H9 (cell line): ENCODE measurements around the gene RPL28. TPM values are rescaled to one million over a fixed set of nuclear protein-coding genes. Genes with fewer than 3 reads are reported as not detected.

Source experiments
- DNase-seq: peaks from one replicate; pipeline ENCODE4 v3.0.0-alpha.2; 2017
- H2AFZ ChIP-seq: one replicate; pipeline ENCODE4 v1.6.1; 2013; ENCODE audit warnings: mild to moderate bottlenecking, low read length, control low read depth, moderate library complexity
- H2AK5ac ChIP-seq: 2 replicates; pipeline ENCODE4 v1.6.1; 2013; ENCODE audit warnings: low read length, control low read depth, mixed read lengths; ENCODE audit not compliant: insufficient read length
- H2BK120ac ChIP-seq: one replicate; pipeline ENCODE4 v1.6.1; 2013; ENCODE audit warnings: low read depth, mild to moderate bottlenecking, low read length, control low read depth, inconsistent platforms; ENCODE audit not compliant: poor library complexity, severe bottlenecking
- H2BK12ac ChIP-seq: 2 replicates; pipeline ENCODE4 v1.6.1; 2013; ENCODE audit warnings: low read length, control low read depth, mixed read lengths, low read depth; ENCODE audit not compliant: insufficient read length
- H2BK15ac ChIP-seq: 2 replicates; pipeline ENCODE4 v1.6.1; 2013; ENCODE audit warnings: low read depth, low read length, control low read depth
- H2BK20ac ChIP-seq: one replicate; pipeline ENCODE4 v1.6.1; 2013; ENCODE audit warnings: low read depth, mild to moderate bottlenecking, low read length, control low read depth, inconsistent platforms; ENCODE audit not compliant: poor library complexity, severe bottlenecking
- H2BK5ac ChIP-seq: 2 replicates; pipeline ENCODE4 v1.6.1; 2013; ENCODE audit warnings: low read length, control low read depth, mixed read lengths; ENCODE audit not compliant: insufficient read length
- H3K14ac ChIP-seq: 2 replicates; pipeline ENCODE4 v1.6.1; 2013; ENCODE audit warnings: low read length, control low read depth; ENCODE audit not compliant: insufficient read depth
- H3K18ac ChIP-seq: 2 replicates; pipeline ENCODE4 v1.6.1; 2013; ENCODE audit warnings: low read depth, mild to moderate bottlenecking, mixed read lengths, low read length, control low read depth; ENCODE audit not compliant: insufficient read length
- H3K23ac ChIP-seq: 2 replicates; pipeline ENCODE4 v1.6.1; 2013; ENCODE audit warnings: low read length, control low read depth, mixed read lengths, low read depth; ENCODE audit not compliant: insufficient read length
- H3K23me2 ChIP-seq: 2 replicates; pipeline ENCODE4 v1.6.1; 2013; ENCODE audit warnings: low read depth, mild to moderate bottlenecking, mixed read lengths, low read length, control low read depth; ENCODE audit not compliant: insufficient read length, poor library complexity, severe bottlenecking
- H3K27ac ChIP-seq: 2 replicates; pipeline ENCODE4 v1.5.1; 2013; ENCODE audit warnings: low read length, control low read depth, mixed read lengths, low read depth; ENCODE audit not compliant: insufficient read length
- H3K27me3 ChIP-seq: 2 replicates; pipeline ENCODE4 v1.6.1; 2013; ENCODE audit warnings: low read length, control low read depth, inconsistent platforms; ENCODE audit not compliant: insufficient read depth
- H3K4ac ChIP-seq: 2 replicates; pipeline ENCODE4 v1.6.1; 2013; ENCODE audit warnings: low read depth, mild to moderate bottlenecking, control low read depth, inconsistent platforms, low read length, moderate library complexity
- H3K4me1 ChIP-seq: 2 replicates; pipeline ENCODE4 v1.6.1; 2013; ENCODE audit warnings: low read length, control low read depth, inconsistent platforms; ENCODE audit not compliant: insufficient read depth
- H3K4me2 ChIP-seq: 2 replicates; pipeline ENCODE4 v1.6.1; 2013; ENCODE audit warnings: low read length, control low read depth, mixed read lengths; ENCODE audit not compliant: insufficient read length, insufficient read depth
- H3K56ac ChIP-seq: 2 replicates; pipeline ENCODE4 v1.6.1; 2013; ENCODE audit warnings: low read depth, mild to moderate bottlenecking, mixed read lengths, low read length, control low read depth; ENCODE audit not compliant: insufficient read length
- H3K79me1 ChIP-seq: 2 replicates; pipeline ENCODE4 v1.6.1; 2013; ENCODE audit warnings: low read depth, mild to moderate bottlenecking, moderate library complexity, low read length, control low read depth, inconsistent platforms; ENCODE audit not compliant: insufficient read depth, poor library complexity, severe bottlenecking
- H3K79me2 ChIP-seq: 2 replicates; pipeline ENCODE4 v1.6.1; 2013; ENCODE audit warnings: low read length, control low read depth, inconsistent platforms; ENCODE audit not compliant: insufficient read depth
- H3K9ac ChIP-seq: 2 replicates; pipeline ENCODE4 v1.6.1; 2013; ENCODE audit warnings: low read length, control low read depth, mixed read lengths; ENCODE audit not compliant: insufficient read length; ENCODE audit errors: extremely low read depth
- H3K9me3 ChIP-seq: one replicate; pipeline ENCODE4 v1.6.1; 2013; ENCODE audit warnings: low read depth, low read length, inconsistent platforms; ENCODE audit not compliant: control insufficient read depth
- H3T11ph ChIP-seq: one replicate; pipeline ENCODE4 v1.6.1; 2013; ENCODE audit warnings: mild to moderate bottlenecking, low read length, control low read depth, inconsistent platforms
- H4K20me1 ChIP-seq: one replicate; pipeline ENCODE4 v1.6.1; 2013; ENCODE audit not compliant: control insufficient read depth, insufficient read length, insufficient read depth
- H4K5ac ChIP-seq: 2 replicates; pipeline ENCODE4 v1.6.1; 2013; ENCODE audit warnings: low read depth, mild to moderate bottlenecking, mixed read lengths, low read length, control low read depth; ENCODE audit not compliant: insufficient read length
- H4K8ac ChIP-seq: replicated peaks from 2 replicates; pipeline ENCODE4 v1.6.1; 2013; ENCODE audit warnings: low read length, control low read depth, mixed read lengths, low read depth; ENCODE audit not compliant: insufficient read length
- H4K91ac ChIP-seq: 2 replicates; pipeline ENCODE4 v1.6.1; 2013; ENCODE audit warnings: low read depth, mild to moderate bottlenecking, moderate library complexity, mixed read lengths, low read length, control low read depth; ENCODE audit not compliant: insufficient read length
- H3K27ac Mint-ChIP-seq, 3 experiments: 2 replicates in 2 of 3; 3 replicates in 1 of 3; pipeline ENCODE4 v1.8.0; 2020 to 2021; ENCODE audit warnings: mixed read lengths in 3 of 3, mild to moderate bottlenecking in 1 of 3, moderate library complexity in 1 of 3
- H3K27me3 Mint-ChIP-seq: 2 replicates; pipeline ENCODE4 v1.8.0; 2021; ENCODE audit warnings: low read depth, mild to moderate bottlenecking, moderate library complexity, mixed read lengths
- H3K36me3 Mint-ChIP-seq, 3 experiments: 2 replicates in 2 of 3; 3 replicates in 1 of 3; pipeline ENCODE4 v1.8.0; 2020 to 2021; ENCODE audit warnings: low read depth in 3 of 3, mixed read lengths in 3 of 3; ENCODE audit not compliant: insufficient read depth in 1 of 3
- H3K4me1 Mint-ChIP-seq, 2 experiments: 2 replicates each; pipeline ENCODE4 v1.8.0; 2020; ENCODE audit warnings: mixed read lengths in 2 of 2
- H3K4me3 Mint-ChIP-seq, 2 experiments: 2 replicates in 1 of 2; 3 replicates in 1 of 2; pipeline ENCODE4 v1.8.0; 2020 to 2021; ENCODE audit warnings: mild to moderate bottlenecking in 2 of 2, mixed read lengths in 2 of 2, moderate library complexity in 1 of 2
- H3K9me3 Mint-ChIP-seq, 2 experiments: 2 replicates in 1 of 2; 3 replicates in 1 of 2; pipeline ENCODE4 v1.8.0; 2020; ENCODE audit warnings: mild to moderate bottlenecking in 2 of 2, mixed read lengths in 2 of 2, moderate library complexity in 1 of 2
- WGBS: extraction: QIAGEN DNeasy Blood & Tissue Kit; methylation state at CpG from one replicate; pipeline ENCODE4 v1.1.7; 2013; ENCODE audit warnings: missing lambda C conversion rate, low lambda C conversion rate, mixed read lengths; ENCODE audit not compliant: insufficient read length; ENCODE audit errors: extremely low coverage; 5-methylcytosine and 5-hydroxymethylcytosine counted together
- total RNA-seq: library from RNA; stranded (reverse); gene quantifications from 2 replicates; pipeline ENCODE4 v1.2.1, GENCODE V29; 2021
- TF ChIP-seq, protein P1 (sequence below): fragments of 200-600 bp; sonication (generic); conservative IDR thresholded peaks from 3 replicates; pipeline ENCODE4 v1.8.0; 2021; ENCODE audit warnings: antibody characterized with exemption, mild to moderate bottlenecking

Gene RPL28
- total RNA-seq, 1 experiment from 2014 or later = 2,076 TPM

DNA sequence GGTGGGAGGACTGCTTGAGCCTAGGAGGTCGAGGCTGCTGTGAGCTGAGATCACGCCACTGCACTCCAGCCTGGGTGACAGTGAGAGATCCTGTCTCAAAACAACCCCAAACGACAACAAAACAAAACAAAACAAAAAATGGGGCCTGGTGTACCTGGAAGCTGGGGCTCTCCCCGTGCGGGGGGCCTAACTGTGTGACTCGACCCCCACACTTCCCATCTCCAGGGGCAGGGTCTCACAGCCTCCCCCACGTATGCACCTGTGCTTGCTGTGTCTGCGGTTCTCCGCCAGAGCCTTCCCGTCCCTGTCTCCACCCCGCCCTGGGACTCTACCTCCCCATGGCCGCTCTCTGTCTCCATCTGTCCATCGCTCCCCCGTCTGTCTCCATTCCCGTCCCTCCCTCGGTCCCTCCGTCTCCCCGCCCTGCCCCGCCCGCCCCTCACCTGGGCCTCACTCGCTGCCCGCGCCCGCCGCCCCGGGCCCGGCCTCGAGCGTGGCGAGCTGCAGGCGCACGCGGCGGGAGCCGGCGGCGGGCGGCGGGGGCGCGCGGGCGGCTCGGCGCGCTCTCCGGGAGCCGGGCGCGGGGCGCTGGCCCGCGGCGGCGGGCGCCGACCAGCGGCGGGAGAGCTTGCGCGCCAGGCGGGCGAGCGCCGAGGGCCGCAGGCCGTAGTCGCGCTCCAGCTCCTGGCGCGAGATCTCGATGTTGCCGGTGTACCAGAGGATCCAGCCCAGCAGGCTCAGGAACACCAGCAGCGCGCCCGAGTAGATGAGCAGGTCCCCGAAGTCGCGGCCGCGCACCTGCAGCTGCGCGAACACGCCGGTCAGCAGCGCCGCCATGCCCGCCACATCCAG, 2.2 kb upstream of the RPL28 start:
- Histone ChIP-seq H4K20me1 (peaks cover 3% of the 10 kb centered on the region), H3K9ac (peak overlapping the region; percentile 57), H3K23ac (no peak overlapping the region), H3K56ac (no peak overlapping the region), H2BK20ac (no peak overlapping the region), H3K27me3 (peaks cover 2% of the 10 kb centered on the region; the same call in 1 of the 2 replicates), H3K4ac (no peak overlapping the region), H2BK5ac (no peak overlapping the region), H4K5ac (no peak overlapping the region), H2BK120ac (no peak overlapping the region), H4K8ac (no peak overlapping the region), H3K79me1 (peaks cover 15% of the 10 kb centered on the region), H3K14ac (peak overlapping the region; percentile 42; the same call in 1 of the 2 replicates), H3K18ac (peak overlapping the region; percentile 23), H3K9me3 (no peaks in the 10 kb centered on the region), H3K79me2 (peaks cover 17% of the 10 kb centered on the region; the same call in 1 of the 2 replicates), H3K4me2 (peak overlapping the region; percentile 87), H3T11ph (no peak overlapping the region), H3K23me2 (peaks cover 28% of the 10 kb centered on the region), H3K4me1 (peaks cover 8% of the 10 kb centered on the region), H3K27ac (no peak overlapping the region), H2AFZ (no peak overlapping the region), H2AK5ac (no peak overlapping the region), H2BK12ac (no peak overlapping the region), H2BK15ac (no peak overlapping the region), H4K91ac (no peak overlapping the region)
- TF ChIP-seq, protein P1, sequence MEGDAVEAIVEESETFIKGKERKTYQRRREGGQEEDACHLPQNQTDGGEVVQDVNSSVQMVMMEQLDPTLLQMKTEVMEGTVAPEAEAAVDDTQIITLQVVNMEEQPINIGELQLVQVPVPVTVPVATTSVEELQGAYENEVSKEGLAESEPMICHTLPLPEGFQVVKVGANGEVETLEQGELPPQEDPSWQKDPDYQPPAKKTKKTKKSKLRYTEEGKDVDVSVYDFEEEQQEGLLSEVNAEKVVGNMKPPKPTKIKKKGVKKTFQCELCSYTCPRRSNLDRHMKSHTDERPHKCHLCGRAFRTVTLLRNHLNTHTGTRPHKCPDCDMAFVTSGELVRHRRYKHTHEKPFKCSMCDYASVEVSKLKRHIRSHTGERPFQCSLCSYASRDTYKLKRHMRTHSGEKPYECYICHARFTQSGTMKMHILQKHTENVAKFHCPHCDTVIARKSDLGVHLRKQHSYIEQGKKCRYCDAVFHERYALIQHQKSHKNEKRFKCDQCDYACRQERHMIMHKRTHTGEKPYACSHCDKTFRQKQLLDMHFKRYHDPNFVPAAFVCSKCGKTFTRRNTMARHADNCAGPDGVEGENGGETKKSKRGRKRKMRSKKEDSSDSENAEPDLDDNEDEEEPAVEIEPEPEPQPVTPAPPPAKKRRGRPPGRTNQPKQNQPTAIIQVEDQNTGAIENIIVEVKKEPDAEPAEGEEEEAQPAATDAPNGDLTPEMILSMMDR = no peak; the same call in 2 of the 3 replicates
- Mint-ChIP-seq H3K27ac (peak overlapping the region in 1 of 3 experiments; percentile 64; a peak in 2 of 7 replicates), H3K9me3 (peaks cover 2 to 3% of the 10 kb centered on the region in 2 experiments; a peak in 2 of 5 replicates), H3K4me1 (peaks cover 32 to 44% of the 10 kb centered on the region in 2 experiments), H3K4me3 (peak overlapping the region; percentile 75 to 85), H3K36me3 (peaks cover 27 to 40% (median 30%) of the 10 kb centered on the region in 3 experiments), H3K27me3 (peaks cover 39% of the 10 kb centered on the region)
- peak; percentile 64 for DNase-seq
- WGBS = no CpG with 5 or more reads among the region's 88 CpGs
